HepG2 (cell line): Measurements from ENCODE around the gene SYT8. TPM values are rescaled to one million over a fixed set of nuclear protein-coding genes. Genes with fewer than 3 reads are reported as not detected.

Source experiments
- ATF2 ChIP-seq: sonication (generic); formaldehyde crosslinking; IDR thresholded peaks from 2 replicates; pipeline ENCODE4 v1.4.0; 2020; ENCODE audit warnings: missing genetic modification reagents
- GABPB1 ChIP-seq: IDR thresholded peaks from 2 replicates; pipeline ENCODE4 v1.6.1; 2016; ENCODE audit warnings: mild to moderate bottlenecking, missing genetic modification reagents, moderate library complexity, missing compliant biosample characterization
- HMGXB3 ChIP-seq: sonication (generic); formaldehyde crosslinking; IDR thresholded peaks from 2 replicates; pipeline ENCODE4 v1.4.0; 2020; ENCODE audit warnings: missing genetic modification reagents, borderline replicate concordance
- HMGXB4 ChIP-seq, 2 experiments: sonication (generic) in 1 of 2; formaldehyde crosslinking in 1 of 2; IDR thresholded peaks; 2 replicates each; pipeline versions ENCODE4 v1.4.0 to v1.6.1; 2018 to 2020; ENCODE audit warnings: missing genetic modification reagents in 2 of 2, borderline replicate concordance in 1 of 2, low read depth in 1 of 2, mild to moderate bottlenecking in 1 of 2, missing biosample characterization in 1 of 2
- MEIS2 ChIP-seq: sonication (generic); formaldehyde crosslinking; IDR thresholded peaks from 2 replicates; pipeline ENCODE4 v1.9.0; 2021; ENCODE audit warnings: mild to moderate bottlenecking, missing genetic modification reagents
- POGK ChIP-seq: sonication (generic); formaldehyde crosslinking; conservative IDR thresholded peaks from 2 replicates; pipeline ENCODE4 v1.8.0; 2022; ENCODE audit warnings: mild to moderate bottlenecking, moderate library complexity, missing genetic modification reagents
- ZEB1 ChIP-seq: IDR thresholded peaks from 2 replicates; pipeline ENCODE4 v1.6.1; 2012; ENCODE audit warnings: mild to moderate bottlenecking, low read depth, inconsistent platforms; ENCODE audit not compliant: insufficient replicate concordance
- ZNF280B ChIP-seq: sonication (generic); formaldehyde crosslinking; IDR thresholded peaks from 2 replicates; pipeline ENCODE4 v1.5.0; 2020; ENCODE audit warnings: missing genetic modification reagents, mild to moderate bottlenecking, borderline replicate concordance
- ZNF280D ChIP-seq: sonication (generic); formaldehyde crosslinking; IDR thresholded peaks from 2 replicates; pipeline ENCODE4 v1.5.1; 2020; ENCODE audit warnings: mild to moderate bottlenecking, missing genetic modification reagents
- ZNF619 ChIP-seq: sonication (generic); formaldehyde crosslinking; IDR thresholded peaks from 2 replicates; pipeline ENCODE4 v1.4.0; 2020; ENCODE audit warnings: mild to moderate bottlenecking, missing genetic modification reagents
- ZSCAN9 ChIP-seq: IDR thresholded peaks from 2 replicates; pipeline ENCODE4 v1.6.1; 2016; ENCODE audit warnings: borderline replicate concordance
- polyA plus RNA-seq, 8 experiments: library from polyadenylated mRNA; depleted of rRNA in 3 of 8; stranded (reverse) in 7 of 8; unstranded in 1 of 8; fragments of >200 nt; fragmentation: Illumina TruSeq in 4 of 8; extraction: Trizol in 4 of 8; gene quantifications; 2 replicates each; pipeline versions ENCODE4 v1.2.1 to v1.2.3, GENCODE V29; 2011 to 2016; ENCODE audit warnings: low read depth in 4 of 8, missing spikeins in 1 of 8, mixed read lengths in 1 of 8; ENCODE audit not compliant: insufficient read depth in 1 of 8
- total RNA-seq, 5 experiments: library from RNA; depleted of rRNA; stranded (reverse); fragments of >200 nt; fragmentation: Illumina TruSeq; extraction: Trizol; gene quantifications; 2 replicates each; pipeline ENCODE4 v1.2.3, GENCODE V29; 2016; ENCODE audit warnings: low read depth in 1 of 5

Gene SYT8
- total and polyA plus RNA-seq, 2 of the 13 experiments (the other 11 are each of a cell fraction or from before 2014, with no cell fraction given) = 0.60 to 2.3 TPM

- TF ChIP-seq ZNF280D (CRISPR knock-in tag) = no peak
- peak; percentile 50 to 66; a peak in 3 of 4 replicates for TF ChIP-seq HMGXB4 (CRISPR knock-in tag; IDR thresholded peaks at IDR 0.05; ENCODE audit: borderline replicate concordance in 1 of 2, low read depth in 1 of 2)
- TF ChIP-seq ZNF619 (CRISPR knock-in tag) = 0 out of 2 replicates have a peak, but pooled peaks have one; percentile 52
- peak; percentile 43; the same call in 1 of the 2 replicates for TF ChIP-seq ZSCAN9 (CRISPR knock-in tag)
- TF ChIP-seq HMGXB3 (CRISPR knock-in tag) = no peak
- no peak for TF ChIP-seq MEIS2 (CRISPR knock-in tag)
- 0 out of 2 replicates have a peak, but pooled peaks have one; percentile 38 for TF ChIP-seq POGK (CRISPR knock-in tag)
- TF ChIP-seq ZNF280B = no peak
- TF ChIP-seq ZEB1 = no peak
- peak; percentile 65; the same call in 1 of the 2 replicates for TF ChIP-seq GABPB1 (CRISPR knock-in tag)
- TF ChIP-seq ATF2 (CRISPR knock-in tag) = no peak
Measured at GRCh38 chr11:1882265-1883238, 47.8 kb downstream of the SYT8 start (continued).
